Adrenal gland (tissue), 12 donors: ENCODE measurements around the gene SLC1A1. TPM values are rescaled to one million over a fixed set of nuclear protein-coding genes. Genes with fewer than 3 reads are reported as not detected.

Experiments used
- DNase-seq, 7 donors: peaks; one replicate each; pipeline ENCODE4 v3.0.0-alpha.2; 2019 to 2020
- H3K27ac ChIP-seq, 5 donors: fragments of 200-600 bp; sonication (generic) in 4 of 5; 1 replicate in 3 of 5; 2 replicates in 2 of 5; pipeline versions ENCODE4 v1.5.1 to v1.8.0; 2016 to 2020; ENCODE audit warnings: mild to moderate bottlenecking in 1 of 5
- H3K27me3 ChIP-seq: fragments of 200-600 bp; 2 replicates; pipeline ENCODE4 v1.8.0; 2021
- H3K36me3 ChIP-seq, 2 donors: fragments of 200-600 bp; replicated peaks in 1 of 2; 1 replicate in 1 of 2; 2 replicates in 1 of 2; pipeline versions ENCODE4 v1.5.1 to v1.8.0; 2018 to 2022
- H3K4me1 ChIP-seq, 2 donors: fragments of 200-600 bp; replicated peaks in 1 of 2; 1 replicate in 1 of 2; 2 replicates in 1 of 2; pipeline versions ENCODE4 v1.5.1 to v1.8.0; 2018 to 2021
- H3K4me3 ChIP-seq, 4 donors: fragments of 200-600 bp; sonication (generic) in 3 of 4; one replicate each; pipeline ENCODE4 v1.5.1; 2016 to 2018
- H3K9me3 ChIP-seq, 3 donors: fragments of 200-600 bp; sonication (generic) in 1 of 3; replicated peaks in 1 of 3; 1 replicate in 2 of 3; 2 replicates in 1 of 3; pipeline versions ENCODE4 v1.5.1 to v1.8.0; 2016 to 2021
- POLR2A ChIP-seq, 2 donors: fragments of 450-650 bp; IDR thresholded peaks; one replicate each; pipeline ENCODE4 v1.6.1; 2017; ENCODE audit warnings: antibody characterized with exemption in 2 of 2, mild to moderate bottlenecking in 2 of 2, moderate library complexity in 1 of 2
- WGBS, 4 donors: extraction: QIAGEN DNeasy Blood & Tissue Kit in 2 of 4; methylation state at CpG; one replicate each; pipeline versions ENCODE4 v1.1.5 to v1.1.7; 2013 to 2017; 5-methylcytosine and 5-hydroxymethylcytosine counted together
- intact Hi-C, 2 donors: fragments of 100-400 bp; cut with DNase I; formaldehyde crosslinking; loops; one replicate each; pipeline versions ENCODE4 v1.14.1 to v1.15.0; 2022 to 2023
- polyA plus RNA-seq, 3 donors: library from polyadenylated mRNA; stranded (reverse); fragments of 200-250 nt in 2 of 3; fragments of 350-450 nt in 1 of 3; fragmentation: Illumina TruSeq in 1 of 3; extraction: RNeasy Lipid Tissue Mini Kit (QIAGEN cat#74804) in 1 of 3; gene quantifications; one replicate each; pipeline ENCODE4 v1.2.3, GENCODE V29; 2013 to 2014
- total RNA-seq, 9 donors: library from RNA; depleted of rRNA in 4 of 9; stranded (reverse); fragments of >200 nt in 4 of 9; fragments of 120-200 nt in 1 of 9; fragmentation: NEBNext Ultra II Directional in 1 of 9; extraction: Animal tissue kit (Norgen Biotek cat#: 25700) in 1 of 9; gene quantifications; one replicate each; pipeline versions ENCODE4 v1.1.0 to v1.2.4, GENCODE V29; 2013 to 2023
- TF ChIP-seq, protein P1 (sequence below), 6 experiments: fragments of 450-650 bp in 4 of 6; fragments of 200-600 bp in 2 of 6; sonication (generic) in 1 of 6; IDR thresholded peaks; 1 replicate in 5 of 6; 2 replicates in 1 of 6; pipeline versions ENCODE4 v1.5.1 to v1.8.0; 2016 to 2021; ENCODE audit warnings: antibody characterized with exemption in 6 of 6, mild to moderate bottlenecking in 2 of 6, moderate library complexity in 1 of 6
- donor health status: healthy with polysubstance abuse.
- donor health status: Bipolar disorder and iron deficiency.
- donor health status: DM: yes; HTN: yes; CAD: no.
- donor health status: DM: no; HTN: no; CAD: no.
- donor health status: DM: no; HTN: no; CAD: no.
- donor health status: DM: yes; HTN: yes; CAD: no.

The SLC1A1 gene
- total and polyA plus RNA-seq, 12 donors = 0.68 to 4.9 (median 1.7) TPM

DNA sequence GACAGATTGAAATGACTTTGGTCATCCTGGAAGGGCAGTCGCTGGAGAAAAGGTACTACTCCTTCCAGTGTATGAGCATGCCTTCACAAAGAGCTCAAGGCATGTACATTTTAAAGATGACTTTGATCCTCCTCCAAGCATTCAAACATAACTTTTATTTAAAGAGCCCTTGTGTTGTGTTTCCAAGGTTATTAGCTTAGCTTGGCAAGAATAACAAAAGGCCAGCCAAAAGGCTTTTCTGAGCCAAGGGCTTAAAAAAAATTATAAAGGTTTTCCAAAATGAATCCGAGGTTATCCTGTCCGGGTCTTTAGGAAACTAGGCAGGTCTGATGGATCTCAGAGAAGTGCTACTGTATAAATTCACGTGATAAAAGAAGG lies 100.8 kb downstream of the SLC1A1 start:
- 31 to 51% (median 38%) methylated on average over 4 of the region's 4 CpGs for WGBS, 4 donors
- H3K27ac ChIP-seq = no peak overlapping the region
- no peak overlapping the region for H3K4me3 ChIP-seq
- H3K4me1 ChIP-seq = peaks cover 0 to 2% of the 10 kb centered on the region in 2 donors
- no peak for DNase-seq
- no peaks in the 10 kb centered on the region for H3K27me3 ChIP-seq
- intact Hi-C loops = loop anchor here in 1 of 2 donors (5.0 kb wide), 1 partner anchor 251 kb away; no protein-coding TSS in a partner anchor
- TF ChIP-seq POLR2A (IDR thresholded peaks at IDR 0.05) = no peak
- TF ChIP-seq, protein P1, sequence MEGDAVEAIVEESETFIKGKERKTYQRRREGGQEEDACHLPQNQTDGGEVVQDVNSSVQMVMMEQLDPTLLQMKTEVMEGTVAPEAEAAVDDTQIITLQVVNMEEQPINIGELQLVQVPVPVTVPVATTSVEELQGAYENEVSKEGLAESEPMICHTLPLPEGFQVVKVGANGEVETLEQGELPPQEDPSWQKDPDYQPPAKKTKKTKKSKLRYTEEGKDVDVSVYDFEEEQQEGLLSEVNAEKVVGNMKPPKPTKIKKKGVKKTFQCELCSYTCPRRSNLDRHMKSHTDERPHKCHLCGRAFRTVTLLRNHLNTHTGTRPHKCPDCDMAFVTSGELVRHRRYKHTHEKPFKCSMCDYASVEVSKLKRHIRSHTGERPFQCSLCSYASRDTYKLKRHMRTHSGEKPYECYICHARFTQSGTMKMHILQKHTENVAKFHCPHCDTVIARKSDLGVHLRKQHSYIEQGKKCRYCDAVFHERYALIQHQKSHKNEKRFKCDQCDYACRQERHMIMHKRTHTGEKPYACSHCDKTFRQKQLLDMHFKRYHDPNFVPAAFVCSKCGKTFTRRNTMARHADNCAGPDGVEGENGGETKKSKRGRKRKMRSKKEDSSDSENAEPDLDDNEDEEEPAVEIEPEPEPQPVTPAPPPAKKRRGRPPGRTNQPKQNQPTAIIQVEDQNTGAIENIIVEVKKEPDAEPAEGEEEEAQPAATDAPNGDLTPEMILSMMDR (IDR thresholded peaks at IDR 0.05) = no peak
- no peaks in the 10 kb centered on the region for H3K36me3 ChIP-seq
- H3K9me3 ChIP-seq = no peaks in the 10 kb centered on the region

DNA sequence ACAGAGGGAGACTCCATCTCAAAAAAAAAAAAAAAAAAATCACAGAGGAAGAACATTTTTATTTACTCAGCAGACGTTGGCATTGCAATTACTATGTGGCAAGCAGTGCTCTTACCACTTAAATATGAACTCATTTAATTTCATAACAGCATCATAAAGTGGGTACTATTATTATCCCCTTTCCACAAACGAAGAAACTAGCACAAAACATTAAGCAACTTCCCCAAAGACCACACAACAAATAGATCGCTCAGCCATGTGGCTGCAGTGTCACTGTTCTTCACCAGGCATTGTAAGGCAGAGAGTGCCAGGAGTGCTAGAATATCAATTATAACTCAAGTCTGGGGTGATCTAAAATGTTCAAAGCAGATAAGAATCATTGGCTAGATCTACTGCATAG lies 102.0 kb downstream of the SLC1A1 start:
- H3K9me3 ChIP-seq = no peaks in the 10 kb centered on the region
- DNase-seq = no peak
- TF ChIP-seq POLR2A (IDR thresholded peaks at IDR 0.05) = no peak
- TF ChIP-seq, protein P1 (IDR thresholded peaks at IDR 0.05) = no peak
- no peaks in the 10 kb centered on the region for H3K27me3 ChIP-seq
- peaks cover 0 to 7% of the 10 kb centered on the region in 2 donors for H3K4me1 ChIP-seq
- 68 to 82% (median 78%) methylated on average over 3 of the region's 3 CpGs for WGBS, 4 donors
- H3K4me3 ChIP-seq = no peak overlapping the region
- no peaks in the 10 kb centered on the region for H3K36me3 ChIP-seq
- intact Hi-C loops = loop anchor here in 1 of 2 donors (5.0 kb wide), 1 partner anchor 250 kb away; no protein-coding TSS in a partner anchor
- no peak overlapping the region for H3K27ac ChIP-seq

DNA sequence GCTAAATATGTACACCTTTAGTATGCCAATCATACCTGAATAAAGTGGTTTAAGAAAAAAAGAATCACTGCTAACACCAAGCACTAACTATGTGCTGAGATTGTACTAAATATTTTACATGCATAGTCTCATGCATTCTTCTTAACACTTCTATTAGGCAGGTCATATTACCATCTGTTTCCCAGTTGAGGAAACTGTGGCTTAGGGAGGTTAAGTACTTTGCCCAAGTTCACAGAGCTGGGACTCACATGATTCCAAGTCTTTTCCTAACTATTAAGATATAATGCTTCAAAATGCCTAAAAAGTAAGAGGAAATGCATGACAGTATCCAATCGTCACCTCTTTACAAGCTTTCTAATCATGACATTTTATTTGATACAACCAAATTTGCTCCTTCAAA lies 102.6 kb downstream of the SLC1A1 start:
- no peak overlapping the region for H3K4me3 ChIP-seq
- H3K9me3 ChIP-seq = no peaks in the 10 kb centered on the region
- 74 to 91% (median 84%) methylated on average over 1 of the region's 1 CpG for whole genome bisulfite sequencing, 4 donors
- H3K27me3 ChIP-seq = no peaks in the 10 kb centered on the region
- no peak for DNase-seq
- no peak overlapping the region for H3K27ac ChIP-seq
- peaks cover 0 to 7% of the 10 kb centered on the region in 2 donors for H3K4me1 ChIP-seq
- H3K36me3 ChIP-seq = no peaks in the 10 kb centered on the region
- intact Hi-C loops = loop anchor here in 1 of 2 donors (5.0 kb wide), 1 partner anchor 249 kb away; no protein-coding TSS in a partner anchor
- TF ChIP-seq, protein P1 (IDR thresholded peaks at IDR 0.05) = no peak
- no peak for TF ChIP-seq POLR2A (IDR thresholded peaks at IDR 0.05)

DNA sequence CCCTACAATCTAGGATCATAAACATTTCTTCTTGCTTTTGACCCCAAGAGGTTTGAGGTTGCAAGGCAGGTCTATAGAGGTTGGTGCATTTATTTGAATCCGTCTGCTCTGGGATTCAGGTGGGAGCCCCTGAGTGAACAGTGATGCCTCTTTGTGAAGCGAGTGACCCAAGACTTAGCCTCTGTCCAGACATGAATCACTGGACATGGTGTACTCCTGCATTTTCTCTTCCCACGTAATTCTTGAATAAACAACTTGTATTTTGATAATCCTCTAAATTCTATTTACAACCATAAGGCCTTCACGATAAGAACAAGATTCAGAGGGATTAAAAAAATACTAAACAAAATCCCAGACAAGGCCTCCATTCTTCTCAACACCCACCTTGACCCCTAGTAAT lies 104.3 kb downstream of the SLC1A1 start:
- TF ChIP-seq POLR2A (IDR thresholded peaks at IDR 0.05) = no peak
- TF ChIP-seq, protein P1 (IDR thresholded peaks at IDR 0.05) = no peak
- intact Hi-C loops = loop anchor here in 1 of 2 donors (5.0 kb wide), 1 partner anchor 248 kb away; no protein-coding TSS in a partner anchor
- no peak overlapping the region for H3K4me3 ChIP-seq
- DNase-seq = no peak
- no peaks in the 10 kb centered on the region for H3K36me3 ChIP-seq
- H3K27ac ChIP-seq = no peak overlapping the region
- 88 to 93% (median 90%) methylated on average over 4 of the region's 4 CpGs for WGBS, 4 donors
- H3K9me3 ChIP-seq = no peaks in the 10 kb centered on the region
- H3K4me1 ChIP-seq = peaks cover 0 to 7% of the 10 kb centered on the region in 2 donors
- H3K27me3 ChIP-seq = no peaks in the 10 kb centered on the region
